Measurements from ENCODE around the gene ZNF785. TPM values are rescaled to one million over a fixed set of nuclear protein-coding genes. Genes with fewer than 3 reads are reported as not detected.

ZNF785 gene
- total and polyA plus RNA-seq, 4 experiments from 2014 or later = 1.7 to 34.2 (median 18.4) TPM

DNA sequence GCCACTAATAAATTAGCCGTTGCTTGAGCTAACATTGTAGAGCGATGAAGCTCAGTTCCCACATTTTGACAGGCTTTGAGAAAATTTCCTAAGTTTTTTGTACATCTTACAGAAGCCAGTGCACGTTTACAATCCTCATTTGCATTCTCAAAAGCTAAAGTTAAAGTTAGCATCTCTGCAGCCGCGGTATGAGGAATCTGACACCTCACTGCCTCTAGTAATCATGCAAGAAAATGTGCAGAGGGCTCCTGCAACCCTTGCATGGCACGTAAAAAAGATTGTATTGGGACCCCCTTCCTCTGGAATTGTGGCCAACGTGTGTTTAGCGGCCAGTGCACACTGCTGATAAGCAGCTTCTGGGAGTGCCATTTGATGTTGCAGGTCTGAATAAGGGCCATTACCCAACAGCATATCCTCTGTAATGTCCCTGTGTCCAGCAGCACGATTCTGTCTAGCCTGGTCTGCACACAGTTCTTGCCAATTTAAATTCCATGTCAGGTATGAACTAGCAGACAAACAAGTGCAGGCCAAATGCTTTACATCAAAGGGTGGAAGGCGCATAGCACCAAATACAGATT, 37.0 kb upstream of the ZNF785 start:
- intact Hi-C loops (cut with micrococcal nuclease) = no loop called here

GRCh38 chr16:30621765-30622164, 36.3 kb upstream of the ZNF785 start:
- H3K36me3 ChIP-seq (ENCODE audit: insufficient read depth, low read length) = no peaks in the 10 kb centered on the region
- no peaks in the 10 kb centered on the region for H3K27me3 ChIP-seq (ENCODE audit: insufficient read depth, low read length)
- H3K27me3 Mint-ChIP-seq = peaks cover 3 to 5% of the 10 kb centered on the region in 2 donors
- H3K27ac ChIP-seq (ENCODE audit: low read depth, low read length) = no peak overlapping the region
- intact Hi-C loops (cut with micrococcal nuclease) = no loop called here
- POLR2A ChIA-PET (ENCODE audit: partially characterized antibody) = no interaction called here
- peaks cover 0 to 2% (median 0%) of the 10 kb centered on the region in 8 donors for H3K9me3 Mint-ChIP-seq
- DNase-seq = no peak
- H3K4me1 Mint-ChIP-seq = no peaks in the 10 kb centered on the region
- H3K4me3 ChIP-seq (ENCODE audit: low read length in 2 of 2) = no peak overlapping the region
- no peak overlapping the region for H3K4me3 Mint-ChIP-seq
- CTCF ChIA-PET (ENCODE audit: partially characterized antibody) = interaction anchor here (1.1 to 1.2 kb wide), 3 partner anchors 10 to 24 kb away, joined by 3 to 5 read pairs (median 3); no protein-coding TSS in a partner anchor
- H3K36me3 Mint-ChIP-seq = no peaks in the 10 kb centered on the region
- H3K27ac Mint-ChIP-seq = no peak overlapping the region
- no peaks in the 10 kb centered on the region for H3K4me1 ChIP-seq (ENCODE audit: insufficient read depth, low read length)
- H3K9me3 ChIP-seq (ENCODE audit: control insufficient read depth in 1 of 2, low read length in 2 of 2) = no peaks in the 10 kb centered on the region

More for the DNA sequence above, 37.0 kb upstream of the ZNF785 start:
- Histone ChIP-seq H3K36me3 (ENCODE audit: insufficient read depth, low read length) (no peaks in the 10 kb centered on the region), H3K27ac (ENCODE audit: low read depth, low read length) (no peak overlapping the region), H3K9me3 (ENCODE audit: control insufficient read depth in 1 of 2, low read length in 2 of 2) (no peaks in the 10 kb centered on the region), H3K27me3 (ENCODE audit: insufficient read depth, low read length) (no peaks in the 10 kb centered on the region), H3K4me1 (ENCODE audit: insufficient read depth, low read length) (no peaks in the 10 kb centered on the region), H3K4me3 (ENCODE audit: low read length in 2 of 2) (no peak overlapping the region)
- Mint-ChIP-seq H3K27me3 (peaks cover under 1 to 5% of the 10 kb centered on the region in 2 donors), H3K36me3 (no peaks in the 10 kb centered on the region), H3K4me3 (no peak overlapping the region), H3K27ac (peak overlapping the region in 2 of 7 donors; percentile 46 to 53), H3K9me3 (peaks cover 0 to 2% (median 0%) of the 10 kb centered on the region in 8 donors), H3K4me1 (no peaks in the 10 kb centered on the region)
- POLR2A ChIA-PET (ENCODE audit: partially characterized antibody) = no interaction called here
- DNase-seq = no peak
- CTCF ChIA-PET (ENCODE audit: partially characterized antibody) = interaction anchor here (1.1 kb wide), 2 partner anchors 10 to 11 kb away, joined by 3 read pairs; no protein-coding TSS in a partner anchor

- ChIA-PET POLR2A (ENCODE audit: partially characterized antibody) (interaction anchor here (1.0 to 2.1 kb wide), 2 partner anchors 9 to 10 kb away, joined by 3 to 5 read pairs; partner anchors contain the start of gene ZNF689), CTCF (ENCODE audit: partially characterized antibody) (interaction anchor here (1.1 to 2.6 kb wide), 3 partner anchors 9 to 33 kb away, joined by 3 to 12 read pairs (median 6); no protein-coding TSS in a partner anchor)
- no peaks in the 10 kb centered on the region for H3K36me3 Mint-ChIP-seq
- H3K4me3 Mint-ChIP-seq = no peak overlapping the region
- H3K36me3 ChIP-seq (ENCODE audit: insufficient read depth, low read length) = no peaks in the 10 kb centered on the region
- no peaks in the 10 kb centered on the region for H3K4me1 Mint-ChIP-seq
- no peaks in the 10 kb centered on the region for H3K27me3 ChIP-seq (ENCODE audit: insufficient read depth, low read length)
- intact Hi-C loops (cut with micrococcal nuclease) = no loop called here
- H3K27ac ChIP-seq (ENCODE audit: low read depth, low read length) = no peak overlapping the region
- no peak overlapping the region for H3K27ac Mint-ChIP-seq
- peaks cover 5% of the 10 kb centered on the region in 2 donors for H3K27me3 Mint-ChIP-seq
- no peak overlapping the region for H3K4me3 ChIP-seq (ENCODE audit: low read length in 2 of 2)
- no peak for DNase-seq
- H3K9me3 ChIP-seq (ENCODE audit: control insufficient read depth in 1 of 2, low read length in 2 of 2) = no peaks in the 10 kb centered on the region
- no peaks in the 10 kb centered on the region for H3K4me1 ChIP-seq (ENCODE audit: insufficient read depth, low read length)
- peaks cover 0 to 2% (median 0%) of the 10 kb centered on the region in 8 donors for H3K9me3 Mint-ChIP-seq
Measured at GRCh38 chr16:30620169-30620568, 34.7 kb upstream of the ZNF785 start.

GRCh38 chr16:30619638-30620037, 34.1 kb upstream of the ZNF785 start:
- Mint-ChIP-seq H3K9me3 (no peaks in the 10 kb centered on the region), H3K27ac (no peak overlapping the region), H3K4me3 (no peak overlapping the region), H3K36me3 (no peaks in the 10 kb centered on the region), H3K27me3 (peaks cover 5% of the 10 kb centered on the region in 2 donors), H3K4me1 (no peaks in the 10 kb centered on the region)
- no peaks in the 10 kb centered on the region for H3K9me3 ChIP-seq (ENCODE audit: control insufficient read depth in 1 of 2, low read length in 2 of 2)
- no peaks in the 10 kb centered on the region for H3K27me3 ChIP-seq (ENCODE audit: insufficient read depth, low read length)
- ChIA-PET CTCF (ENCODE audit: partially characterized antibody) (interaction anchor here (1.1 to 2.6 kb wide), 2 partner anchors 9 to 22 kb away, joined by 6 to 12 read pairs; no protein-coding TSS in a partner anchor), POLR2A (ENCODE audit: partially characterized antibody) (interaction anchor here (1.0 to 2.1 kb wide), 2 partner anchors 9 to 10 kb away, joined by 3 to 5 read pairs; partner anchors contain the start of gene ZNF689)
- no peak overlapping the region for H3K27ac ChIP-seq (ENCODE audit: low read depth, low read length)
- H3K36me3 ChIP-seq (ENCODE audit: insufficient read depth, low read length) = no peaks in the 10 kb centered on the region
- intact Hi-C loops (cut with micrococcal nuclease) = no loop called here
- no peak overlapping the region for H3K4me3 ChIP-seq (ENCODE audit: low read length in 2 of 2)
- H3K4me1 ChIP-seq (ENCODE audit: insufficient read depth, low read length) = no peaks in the 10 kb centered on the region
- DNase-seq = no peak

DNA sequence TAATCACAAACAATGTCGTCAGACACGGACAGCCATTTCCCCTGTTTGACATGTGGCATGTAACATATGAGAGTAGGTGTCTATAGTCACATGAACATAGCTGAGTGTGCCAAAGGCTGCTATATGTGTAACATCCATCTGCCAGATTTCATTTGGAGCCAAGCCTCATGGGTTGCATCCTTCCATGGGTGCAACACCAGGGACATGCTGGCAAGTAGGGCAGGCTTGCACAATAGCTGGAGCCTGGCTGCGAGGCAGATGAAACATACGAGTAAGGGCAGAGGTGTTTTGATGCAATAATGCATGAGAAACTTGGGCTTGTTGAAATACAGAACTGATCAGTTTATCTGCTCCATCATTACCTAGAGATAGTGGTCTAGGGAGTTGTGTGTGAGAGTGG, 33.7 kb upstream of the ZNF785 start:
- Histone ChIP-seq H3K27me3 (ENCODE audit: insufficient read depth, low read length) (no peaks in the 10 kb centered on the region), H3K4me3 (ENCODE audit: low read length in 2 of 2) (no peak overlapping the region), H3K4me1 (ENCODE audit: insufficient read depth, low read length) (no peaks in the 10 kb centered on the region), H3K9me3 (ENCODE audit: control insufficient read depth in 1 of 2, low read length in 2 of 2) (no peaks in the 10 kb centered on the region), H3K27ac (ENCODE audit: low read depth, low read length) (no peak overlapping the region), H3K36me3 (ENCODE audit: insufficient read depth, low read length) (no peaks in the 10 kb centered on the region)
- Mint-ChIP-seq H3K27ac (no peak overlapping the region), H3K4me1 (no peaks in the 10 kb centered on the region), H3K9me3 (no peaks in the 10 kb centered on the region), H3K27me3 (peaks cover 5% of the 10 kb centered on the region in 2 donors), H3K4me3 (no peak overlapping the region), H3K36me3 (no peaks in the 10 kb centered on the region)
- ChIA-PET CTCF (ENCODE audit: partially characterized antibody) (interaction anchor here (1.1 to 2.6 kb wide), 2 partner anchors 10 to 22 kb away, joined by 6 to 12 read pairs; no protein-coding TSS in a partner anchor), POLR2A (ENCODE audit: partially characterized antibody) (interaction anchor here (1.0 to 2.1 kb wide), 2 partner anchors 9 to 10 kb away, joined by 3 to 5 read pairs; partner anchors contain the start of gene ZNF689)
- intact Hi-C loops (cut with micrococcal nuclease) = no loop called here
- no peak for DNase-seq

DNA sequence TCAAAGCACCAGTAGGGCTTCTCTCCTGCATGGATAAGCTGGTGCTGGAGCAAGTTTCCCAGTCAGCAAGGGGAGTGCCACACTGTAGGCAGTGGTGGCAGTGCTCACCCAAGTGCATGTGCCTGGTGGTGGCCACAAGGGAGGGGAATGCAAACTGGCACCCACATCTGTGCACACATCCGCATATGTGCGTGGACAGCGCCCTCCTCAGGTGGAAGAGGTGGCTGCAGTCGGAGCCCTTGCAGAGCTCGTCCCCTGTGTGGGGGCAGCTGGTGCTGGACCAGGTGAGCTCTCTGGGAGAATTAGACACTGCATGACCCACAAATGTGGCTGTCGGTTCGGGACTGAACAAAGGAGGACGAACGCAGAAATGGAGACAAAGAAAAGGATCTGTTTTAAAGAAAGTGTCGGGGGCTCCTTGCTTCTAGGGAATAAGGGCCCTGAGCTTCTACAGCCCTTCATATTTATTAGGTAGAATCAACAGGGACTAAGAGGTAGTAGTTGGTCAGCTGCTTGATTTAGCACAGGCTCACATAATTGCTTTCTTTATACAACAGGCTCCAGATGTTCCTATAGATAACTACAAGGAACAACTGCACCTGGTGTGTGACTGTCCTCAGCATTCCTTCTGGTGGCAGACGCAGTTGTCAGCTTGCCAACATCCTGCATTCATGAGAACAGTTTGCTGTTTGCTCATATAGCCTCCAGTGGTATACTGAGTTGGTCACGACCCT, 30.0 kb upstream of the ZNF785 start:
- H3K27me3 Mint-ChIP-seq = peaks cover 0 to 5% of the 10 kb centered on the region in 2 donors

More for the DNA sequence above, 30.0 kb upstream of the ZNF785 start:
- H3K4me3 Mint-ChIP-seq = no peak overlapping the region
- H3K4me3 ChIP-seq (ENCODE audit: low read length in 2 of 2) = no peak overlapping the region
- H3K27ac Mint-ChIP-seq = peak overlapping the region in 1 of 7 donors; percentile 40
- intact Hi-C loops (cut with micrococcal nuclease) = no loop called here
- no peaks in the 10 kb centered on the region for H3K9me3 Mint-ChIP-seq
- ChIA-PET POLR2A (ENCODE audit: partially characterized antibody) (interaction anchor here (1.0 kb wide), 1 partner anchor 19 kb away, joined by 3 read pairs; no protein-coding TSS in a partner anchor), CTCF (ENCODE audit: partially characterized antibody) (interaction anchor here (0.8 to 2.0 kb wide), 8 partner anchors 13 to 185 kb away, joined by 3 to 9 read pairs (median 4); partner anchors contain the start of genes DCTPP1 and FBRS)
- peak; percentile 52 to 79 (median 54) for DNase-seq
- no peaks in the 10 kb centered on the region for H3K27me3 ChIP-seq (ENCODE audit: insufficient read depth, low read length)
- H3K36me3 Mint-ChIP-seq = no peaks in the 10 kb centered on the region
- H3K9me3 ChIP-seq (ENCODE audit: control insufficient read depth in 1 of 2, low read length in 2 of 2) = no peaks in the 10 kb centered on the region
- H3K4me1 Mint-ChIP-seq = peaks cover 2 to 3% (median 3%) of the 10 kb centered on the region in 4 donors
- no peaks in the 10 kb centered on the region for H3K36me3 ChIP-seq (ENCODE audit: insufficient read depth, low read length)
- H3K27ac ChIP-seq (ENCODE audit: low read depth, low read length) = no peak overlapping the region
- H3K4me1 ChIP-seq (ENCODE audit: insufficient read depth, low read length) = no peaks in the 10 kb centered on the region

All from CD4-positive, alpha-beta memory T cell (primary cell).